SK-N-MC (cell line): ENCODE results near the gene FAM110D.

ENCODE experiments used
- DNase-seq: peaks from one replicate; pipeline ENCODE4 v3.0.0-alpha.2; 2011; ENCODE audit warnings: low read depth, low spot score
- H3K27ac ChIP-seq: fragments of 200-600 bp; sonication (generic); 2 replicates; pipeline ENCODE4 v1.5.1; 2016; ENCODE audit warnings: mixed run types
- H3K36me3 ChIP-seq: fragments of 200-600 bp; sonication (generic); 2 replicates; pipeline ENCODE4 v1.6.1; 2017; ENCODE audit warnings: antibody characterized with exemption, low read length, mixed read lengths; ENCODE audit not compliant: insufficient read depth
- H3K4me3 ChIP-seq: fragments of 200-600 bp; sonication (generic); 2 replicates; pipeline ENCODE4 v1.5.1; 2016
- H3K9ac ChIP-seq: fragments of 200-600 bp; sonication (generic); 2 replicates; pipeline ENCODE4 v1.8.0; 2017; ENCODE audit warnings: mixed run types, mixed read lengths; ENCODE audit not compliant: insufficient read length
- H3K9me3 ChIP-seq: fragments of 200-600 bp; sonication (generic); 2 replicates; pipeline ENCODE4 v1.6.1; 2017; ENCODE audit warnings: low read depth, mild to moderate bottlenecking, antibody characterized with exemption, low read length, moderate library complexity, mixed read lengths
- EZH2 ChIP-seq: fragments of 200-600 bp; sonication (generic); IDR thresholded peaks from one replicate; pipeline ENCODE4 v1.6.1; 2017; ENCODE audit warnings: antibody characterized with exemption
- FOXP2 ChIP-seq: optimal IDR thresholded peaks from 2 replicates; pipeline ENCODE3; 2011; ENCODE audit warnings: mild to moderate bottlenecking, moderate library complexity; ENCODE audit not compliant: insufficient read depth; ENCODE audit errors: extremely low read length, control extremely low read depth
- POLR2AphosphoS5 ChIP-seq: IDR thresholded peaks from 2 replicates; pipeline ENCODE4 v1.6.1; 2012; ENCODE audit warnings: mild to moderate bottlenecking, low read depth, low read length, borderline replicate concordance

The FAM110D gene

GRCh38 chr1:26155370-26156284 lies 3.3 kb upstream of the FAM110D start:
- Histone ChIP-seq H3K27ac (no peak overlapping the region), H3K9ac (no peak overlapping the region), H3K36me3 (no peaks in the 10 kb centered on the region), H3K4me3 (no peak overlapping the region), H3K9me3 (no peaks in the 10 kb centered on the region)
- no peak for DNase-seq
- TF ChIP-seq FOXP2 (no peak), POLR2AphosphoS5 (no peak), EZH2 (no peak)

- Histone ChIP-seq H3K4me3 (peak overlapping the region; percentile 28; the same call in 1 of the 2 replicates), H3K27ac (no peak overlapping the region), H3K9me3 (no peaks in the 10 kb centered on the region), H3K9ac (no peak overlapping the region), H3K36me3 (no peaks in the 10 kb centered on the region)
- TF ChIP-seq POLR2AphosphoS5, result no peak
- TF ChIP-seq FOXP2, result no peak
- TF ChIP-seq EZH2, result no peak
- no peak for DNase-seq
Observed at GRCh38 chr1:26156285-26157038, 2.4 kb upstream of the FAM110D start.

- H3K9ac ChIP-seq, result no peak overlapping the region
- no peak for TF ChIP-seq EZH2
- TF ChIP-seq POLR2AphosphoS5, result no peak
- no peak for TF ChIP-seq FOXP2
- DNase-seq, result no peak
- H3K4me3 ChIP-seq, result no peak overlapping the region
- no peaks in the 10 kb centered on the region for H3K36me3 ChIP-seq
- no peak overlapping the region for H3K27ac ChIP-seq
- H3K9me3 ChIP-seq, result no peaks in the 10 kb centered on the region
Observed at GRCh38 chr1:26158271-26158907, 490 bp upstream of the FAM110D start.

- Histone ChIP-seq H3K4me3 (no peak overlapping the region), H3K27ac (no peak overlapping the region), H3K36me3 (no peaks in the 10 kb centered on the region), H3K9me3 (no peaks in the 10 kb centered on the region), H3K9ac (no peak overlapping the region)
- TF ChIP-seq FOXP2 (no peak), POLR2AphosphoS5 (no peak), EZH2 (no peak)
- DNase-seq, result no peak
Observed at GRCh38 chr1:26159743-26160039, 812 bp downstream of the FAM110D start.

- Histone ChIP-seq H3K9ac (no peak overlapping the region), H3K36me3 (no peaks in the 10 kb centered on the region), H3K27ac (no peak overlapping the region), H3K4me3 (no peak overlapping the region), H3K9me3 (no peaks in the 10 kb centered on the region)
- no peak for DNase-seq
- no peak for TF ChIP-seq EZH2
- TF ChIP-seq FOXP2, result no peak
- TF ChIP-seq POLR2AphosphoS5, result no peak
Observed at GRCh38 chr1:26160527-26161414, 1.9 kb downstream of the FAM110D start.

- H3K27ac ChIP-seq, result no peak overlapping the region
- no peaks in the 10 kb centered on the region for H3K9me3 ChIP-seq
- DNase-seq, result no peak
Observed at GRCh38 chr1:26161415-26162219, 2.7 kb downstream of the FAM110D start.

GRCh38 chr1:26162220-26162709 lies 3.4 kb downstream of the FAM110D start:
- no peak for TF ChIP-seq EZH2
- no peak for TF ChIP-seq FOXP2
- TF ChIP-seq POLR2AphosphoS5, result no peak
- no peak overlapping the region for H3K9ac ChIP-seq
- no peaks in the 10 kb centered on the region for H3K36me3 ChIP-seq
- H3K27ac ChIP-seq, result no peak overlapping the region
- H3K4me3 ChIP-seq, result no peak overlapping the region
- no peaks in the 10 kb centered on the region for H3K9me3 ChIP-seq
- no peak for DNase-seq

More at GRCh38 chr1:26161415-26162219, 2.7 kb downstream of the FAM110D start:
- TF ChIP-seq POLR2AphosphoS5, result no peak
- TF ChIP-seq FOXP2, result no peak
- no peak for TF ChIP-seq EZH2
- no peaks in the 10 kb centered on the region for H3K36me3 ChIP-seq
- no peak overlapping the region for H3K9ac ChIP-seq
- H3K4me3 ChIP-seq, result no peak overlapping the region
